Body of pancreas (tissue), 4 donors: Measurements from ENCODE around the gene PKD2.

Experiments
- POLR2A ChIP-seq, 3 donors: fragments of 450-650 bp; IDR thresholded peaks; one replicate each; pipeline ENCODE4 v1.6.1; 2016; ENCODE audit warnings: antibody characterized with exemption in 3 of 3, mild to moderate bottlenecking in 2 of 3
- TF ChIP-seq, protein P1 (sequence below), 7 experiments: fragments of 450-650 bp in 4 of 7; fragments of 200-600 bp in 3 of 7; sonication (generic) in 3 of 7; IDR thresholded peaks; one replicate each; pipeline ENCODE4 v1.5.1; 2016 to 2019; ENCODE audit warnings: antibody characterized with exemption in 7 of 7

DNA sequence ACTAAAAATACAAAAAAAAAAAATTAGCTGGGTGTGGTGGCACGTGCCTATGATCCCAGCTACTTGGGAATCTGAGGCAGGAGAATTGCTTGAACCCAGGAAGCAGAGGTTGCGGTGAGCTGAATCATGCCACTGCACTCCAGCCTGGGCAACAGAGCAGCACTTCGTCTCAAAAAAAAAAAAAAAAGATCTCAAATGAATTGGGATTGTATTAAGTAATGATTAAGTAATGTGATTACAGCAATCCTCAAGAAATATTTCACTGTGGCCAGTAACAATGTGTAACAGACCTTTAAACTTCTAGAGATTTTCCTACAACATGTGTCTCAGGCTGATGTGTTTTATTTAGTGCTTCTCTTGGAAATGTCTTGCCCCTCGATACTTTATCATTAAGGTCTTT, 46.8 kb downstream of the PKD2 start:
- no peak for TF ChIP-seq POLR2A (IDR thresholded peaks at IDR 0.05)
- TF ChIP-seq, protein P1, sequence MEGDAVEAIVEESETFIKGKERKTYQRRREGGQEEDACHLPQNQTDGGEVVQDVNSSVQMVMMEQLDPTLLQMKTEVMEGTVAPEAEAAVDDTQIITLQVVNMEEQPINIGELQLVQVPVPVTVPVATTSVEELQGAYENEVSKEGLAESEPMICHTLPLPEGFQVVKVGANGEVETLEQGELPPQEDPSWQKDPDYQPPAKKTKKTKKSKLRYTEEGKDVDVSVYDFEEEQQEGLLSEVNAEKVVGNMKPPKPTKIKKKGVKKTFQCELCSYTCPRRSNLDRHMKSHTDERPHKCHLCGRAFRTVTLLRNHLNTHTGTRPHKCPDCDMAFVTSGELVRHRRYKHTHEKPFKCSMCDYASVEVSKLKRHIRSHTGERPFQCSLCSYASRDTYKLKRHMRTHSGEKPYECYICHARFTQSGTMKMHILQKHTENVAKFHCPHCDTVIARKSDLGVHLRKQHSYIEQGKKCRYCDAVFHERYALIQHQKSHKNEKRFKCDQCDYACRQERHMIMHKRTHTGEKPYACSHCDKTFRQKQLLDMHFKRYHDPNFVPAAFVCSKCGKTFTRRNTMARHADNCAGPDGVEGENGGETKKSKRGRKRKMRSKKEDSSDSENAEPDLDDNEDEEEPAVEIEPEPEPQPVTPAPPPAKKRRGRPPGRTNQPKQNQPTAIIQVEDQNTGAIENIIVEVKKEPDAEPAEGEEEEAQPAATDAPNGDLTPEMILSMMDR (IDR thresholded peaks at IDR 0.05): no peak
